HFFc6 (cell line): Measurements from ENCODE around the gene RPL32. TPM values are rescaled to one million over a fixed set of nuclear protein-coding genes. Genes with fewer than 3 reads are reported as not detected.
A peak's percentile ranks its signal among the peaks of the same experiment; 100 is the strongest.

Experiments used
- DNase-seq: peaks from one replicate; pipeline ENCODE4 v3.0.0-alpha.2; 2018
- H3K27ac Mint-ChIP-seq: 2 replicates; pipeline ENCODE4 v1.8.0; 2020; ENCODE audit warnings: mild to moderate bottlenecking, mixed read lengths
- H3K27me3 Mint-ChIP-seq: 2 replicates; pipeline ENCODE4 v1.8.0; 2021; ENCODE audit warnings: mild to moderate bottlenecking, moderate library complexity, mixed read lengths; ENCODE audit not compliant: insufficient read depth
- H3K36me3 Mint-ChIP-seq: 2 replicates; pipeline ENCODE4 v1.8.0; 2021; ENCODE audit warnings: low read depth, mixed read lengths
- H3K4me1 Mint-ChIP-seq: 2 replicates; pipeline ENCODE4 v1.8.0; 2020; ENCODE audit warnings: low read depth, mixed read lengths
- H3K4me3 Mint-ChIP-seq: 2 replicates; pipeline ENCODE4 v1.8.0; 2020; ENCODE audit warnings: mild to moderate bottlenecking, moderate library complexity, mixed read lengths
- H3K9me3 Mint-ChIP-seq: 2 replicates; pipeline ENCODE4 v1.8.0; 2020; ENCODE audit warnings: mild to moderate bottlenecking, mixed read lengths
- CTCF ChIP-seq: fragments of 200-600 bp; sonication (generic); IDR thresholded peaks from 2 replicates; pipeline ENCODE4 v1.5.0; 2021; ENCODE audit warnings: antibody characterized with exemption, mild to moderate bottlenecking
- total RNA-seq, 6 experiments: library from RNA; stranded (reverse); fragmentation: NEBNext Ultra II Directional; extraction: Animal tissue kit (Norgen Biotek cat#: 25700); gene quantifications; 2 replicates in 1 of 6; 3 replicates in 5 of 6; pipeline ENCODE4 v1.2.3, GENCODE V29; 2021

The RPL32 gene
- total RNA-seq, 6 experiments from 2014 or later = 1,490 to 1,730 (median 1,677) TPM

- Mint-ChIP-seq H3K36me3 (peaks cover 9% of the 10 kb centered on the region; the same call in 1 of the 2 replicates), H3K4me1 (peaks cover 10% of the 10 kb centered on the region), H3K4me3 (no peak overlapping the region), H3K9me3 (no peaks in the 10 kb centered on the region), H3K27ac (no peak overlapping the region), H3K27me3 (peaks cover 10% of the 10 kb centered on the region)
- DNase-seq = no peak
- no peak for TF ChIP-seq CTCF
These were observed 41.6 kb downstream of the RPL32 start for GRCh38 chr3:12799525-12800440.

- Mint-ChIP-seq H3K27me3 (peaks cover 10% of the 10 kb centered on the region), H3K27ac (no peak overlapping the region), H3K4me1 (peaks cover 10% of the 10 kb centered on the region), H3K4me3 (no peak overlapping the region), H3K9me3 (no peaks in the 10 kb centered on the region), H3K36me3 (0 out of 2 replicates have a peak, but pooled peaks cover 3% of the 10 kb centered on the region)
- DNase-seq = no peak
- TF ChIP-seq CTCF = no peak
These were observed 42.7 kb downstream of the RPL32 start for GRCh38 chr3:12798559-12799179.

- Mint-ChIP-seq H3K4me1 (peaks cover 10% of the 10 kb centered on the region), H3K4me3 (peak overlapping the region; percentile 41; the same call in 1 of the 2 replicates), H3K27ac (no peak overlapping the region), H3K36me3 (no peaks in the 10 kb centered on the region), H3K9me3 (no peaks in the 10 kb centered on the region), H3K27me3 (peaks cover 10% of the 10 kb centered on the region)
- DNase-seq = no peak
- no peak for TF ChIP-seq CTCF
These were observed 43.3 kb downstream of the RPL32 start for GRCh38 chr3:12797892-12798558.

GRCh38 chr3:12797124-12797891 lies 44.1 kb downstream of the RPL32 start:
- Mint-ChIP-seq H3K27ac (no peak overlapping the region; the same call in 1 of the 2 replicates), H3K4me3 (peak overlapping the region; percentile 88), H3K9me3 (no peaks in the 10 kb centered on the region), H3K27me3 (peaks cover 10% of the 10 kb centered on the region), H3K4me1 (peaks cover 10% of the 10 kb centered on the region), H3K36me3 (no peaks in the 10 kb centered on the region)
- no peak for TF ChIP-seq CTCF
- DNase-seq = no peak
